ENCODE results near the gene TEX14.

Gene TEX14

GRCh38 chr17:58703137-58703915, 11.5 kb upstream of the TEX14 start:
- in situ Hi-C loops (cut with HindIII; ENCODE audit: low sequenced_read_pairs) = no loop called here
- TF ChIP-seq CTCF (IDR thresholded peaks at IDR 0.05; ENCODE audit: low read depth, low read length, missing control alignments) = no peak
- DNase-seq (ENCODE audit: low read depth) = peak; percentile 34
- H3K4me3 ChIP-seq (ENCODE audit: low read depth, low read length) = no peak overlapping the region

- TF ChIP-seq CTCF (IDR thresholded peaks at IDR 0.05; ENCODE audit: low read depth, low read length, missing control alignments) = no peak
- no peak for DNase-seq (ENCODE audit: low read depth)
These were observed 10.9 kb upstream of the TEX14 start for GRCh38 chr17:58702708-58703107.

GRCh38 chr17:58702045-58702476, 10.2 kb upstream of the TEX14 start:
- DNase-seq (ENCODE audit: low read depth) = no peak
- TF ChIP-seq CTCF (IDR thresholded peaks at IDR 0.05; ENCODE audit: low read depth, low read length, missing control alignments) = no peak
- H3K4me3 ChIP-seq (ENCODE audit: low read depth, low read length) = no peak overlapping the region
- in situ Hi-C loops (cut with HindIII; ENCODE audit: low sequenced_read_pairs) = no loop called here

More at GRCh38 chr17:58702708-58703107, 10.9 kb upstream of the TEX14 start:
- in situ Hi-C loops (cut with HindIII; ENCODE audit: low sequenced_read_pairs) = no loop called here
- no peak overlapping the region for H3K4me3 ChIP-seq (ENCODE audit: low read depth, low read length)

- H3K4me3 ChIP-seq (ENCODE audit: low read depth, low read length) = no peak overlapping the region
- in situ Hi-C loops (cut with HindIII; ENCODE audit: low sequenced_read_pairs) = no loop called here
- TF ChIP-seq CTCF (IDR thresholded peaks at IDR 0.05; ENCODE audit: low read depth, low read length, missing control alignments) = no peak
- DNase-seq (ENCODE audit: low read depth) = no peak
These were observed 7.9 kb upstream of the TEX14 start for GRCh38 chr17:58699771-58700170.

GRCh38 chr17:58694826-58695225, 3.0 kb upstream of the TEX14 start:
- no peak for DNase-seq (ENCODE audit: low read depth)
- TF ChIP-seq CTCF (IDR thresholded peaks at IDR 0.05; ENCODE audit: low read depth, low read length, missing control alignments) = no peak
- H3K4me3 ChIP-seq (ENCODE audit: low read depth, low read length) = no peak overlapping the region
- in situ Hi-C loops (cut with HindIII; ENCODE audit: low sequenced_read_pairs) = no loop called here

- in situ Hi-C loops (cut with HindIII; ENCODE audit: low sequenced_read_pairs) = no loop called here
- H3K4me3 ChIP-seq (ENCODE audit: low read depth, low read length) = no peak overlapping the region
- TF ChIP-seq CTCF (IDR thresholded peaks at IDR 0.05; ENCODE audit: low read depth, low read length, missing control alignments) = no peak
- DNase-seq (ENCODE audit: low read depth) = no peak
These were observed 2.5 kb upstream of the TEX14 start for GRCh38 chr17:58694302-58694701.
